ENCODE results near the gene TSR2. TPM values are rescaled to one million over a fixed set of nuclear protein-coding genes. Genes with fewer than 3 reads are reported as not detected.

Gene TSR2
- total and polyA plus RNA-seq, 2 of the 13 experiments (the other 11 are each of a cell fraction or from before 2014, with no cell fraction given) = 10.9 to 35.5 TPM

- intact Hi-C loops (cut with micrococcal nuclease; ENCODE audit: unreplicated experiment) = no loop called here
- no peaks in the 10 kb centered on the region for H3K9me3 ChIP-seq (ENCODE audit: low read length)
- in situ Hi-C loops (cut with HindIII; ENCODE audit: extremely low pct_ligation_motif_present, low pct_unique_long_range_greater_than_20kb) = no loop called here
- no peak overlapping the region for H3K4me2 ChIP-seq (ENCODE audit: low read depth, low read length)
- POLR2A ChIA-PET = interaction anchor here (0.7 kb wide), 1 partner anchor 23 kb away, joined by 3 read pairs; no protein-coding TSS in a partner anchor
- WGBS (ENCODE audit: low lambda C conversion rate) = 42% methylated on average over 6 of the region's 9 CpGs
- no peak overlapping the region for H3K27ac ChIP-seq (ENCODE audit: extremely low read length, insufficient read depth, low read length)
- H3K27me3 ChIP-seq (ENCODE audit: control insufficient read depth in 1 of 2, insufficient read depth in 2 of 2, low read length in 2 of 2) = no peaks in the 10 kb centered on the region
- DNase-seq (ENCODE audit: low spot score) (no peak), FAIRE-seq (no peak), ATAC-seq (no peak)
- BruUV-seq (replicated peaks) = no TSS peak
- H3K79me2 ChIP-seq (ENCODE audit: insufficient read depth, low read length) = no peaks in the 10 kb centered on the region
- CTCF ChIA-PET (ENCODE audit: low intra/inter-chr PET ratio, low total read pairs) = no interaction called here
- no peak overlapping the region for H2AFZ ChIP-seq (ENCODE audit: low read length)
- no peaks in the 10 kb centered on the region for H3K36me3 ChIP-seq (replicated peaks in 1 of 2; ENCODE audit: control insufficient read depth in 1 of 2, insufficient read depth in 2 of 2, low read length in 2 of 2)
- no peak overlapping the region for H3K4me3 ChIP-seq (replicated peaks in 1 of 3; ENCODE audit: insufficient read depth in 1 of 3, low read depth in 2 of 3, low read length in 3 of 3)
- H3K4me1 ChIP-seq (ENCODE audit: insufficient read depth, low read length) = peaks cover 20% of the 10 kb centered on the region
- no peak overlapping the region for H3K9ac ChIP-seq (ENCODE audit: insufficient read depth, low read depth, low read length)
- TF ChIP-seq ZNF331 (CRISPR knock-in tag; IDR thresholded peaks at IDR 0.05) = no peak
- TF ChIP-seq ZNF383 (CRISPR knock-in tag; IDR thresholded peaks at IDR 0.05; ENCODE audit: borderline replicate concordance) = no peak
- 0 out of 2 replicates have a peak, but pooled peaks have one; percentile 9 for TF ChIP-seq BCL6 (CRISPR knock-in tag; IDR thresholded peaks at IDR 0.05)
- no peak for TF ChIP-seq ZNF780A (CRISPR knock-in tag; IDR thresholded peaks at IDR 0.05)
- no peak for TF ChIP-seq ZNF790 (CRISPR knock-in tag; IDR thresholded peaks at IDR 0.05; ENCODE audit: borderline replicate concordance)
- TF ChIP-seq MAZ (IDR thresholded peaks at IDR 0.05; ENCODE audit: borderline replicate concordance, low read depth, low read length) = 0 out of 2 replicates have a peak, but pooled peaks have one; percentile 32
- TF ChIP-seq MAZ (CRISPR knock-in tag; IDR thresholded peaks at IDR 0.05; ENCODE audit: low read depth) = no peak
- H4K20me1 ChIP-seq (ENCODE audit: insufficient read depth, low read length) = no peaks in the 10 kb centered on the region
These were observed 39.2 kb downstream of the TSR2 start for GRCh38 chrX:54479136-54480111.
